ENCODE measurements around the gene CCNL1.
"Not testable (repeated sequence)": the region's sequence is repeated elsewhere in the genome, so short reads cannot be mapped to it uniquely, and the experiment has no call there.

The CCNL1 gene

GRCh38 chr3:157159762-157160657, at the start of gene CCNL1:
Gene CCNL1 (minus strand): TSS chr3:157160147. CDS start chr3:157160094, 53 bp downstream.
- DNase-seq = peak; percentile 98

GRCh38 chr3:157204880-157205279, 44.9 kb upstream of the CCNL1 start:
- no peak for DNase-seq

GRCh38 chr3:157204431-157204830, 44.5 kb upstream of the CCNL1 start:
- DNase-seq = no peak

GRCh38 chr3:157201648-157202278, 41.8 kb upstream of the CCNL1 start:
- DNase-seq = no peak

GRCh38 chr3:157199841-157200240, 39.9 kb upstream of the CCNL1 start:
- DNase-seq = no peak

- no peak for DNase-seq
These were observed 36.0 kb upstream of the CCNL1 start for GRCh38 chr3:157195965-157196364.

- DNase-seq = not testable (repeated sequence)
These were observed 31.2 kb upstream of the CCNL1 start for GRCh38 chr3:157191149-157191548.

GRCh38 chr3:157190380-157190872, 30.5 kb upstream of the CCNL1 start:
- DNase-seq = no peak

GRCh38 chr3:157188391-157188790, 28.4 kb upstream of the CCNL1 start:
- no peak for DNase-seq

GRCh38 chr3:157182879-157183278, 22.9 kb upstream of the CCNL1 start:
- no peak for DNase-seq

GRCh38 chr3:157180262-157180661, 20.3 kb upstream of the CCNL1 start:
- no peak for DNase-seq

GRCh38 chr3:157179365-157179803, 19.4 kb upstream of the CCNL1 start:
- no peak for DNase-seq

- DNase-seq = not testable (repeated sequence)
These were observed 18.8 kb upstream of the CCNL1 start for GRCh38 chr3:157178503-157179364.

GRCh38 chr3:157177801-157178453, 18.0 kb upstream of the CCNL1 start:
- not testable (repeated sequence) for DNase-seq

- no peak for DNase-seq
These were observed 17.0 kb upstream of the CCNL1 start for GRCh38 chr3:157176934-157177333.

- DNase-seq = peak; percentile 67
These were observed 16.0 kb upstream of the CCNL1 start for GRCh38 chr3:157175691-157176507.

GRCh38 chr3:157174649-157175498, 14.9 kb upstream of the CCNL1 start:
- peak; percentile 99 for DNase-seq

- DNase-seq = no peak
These were observed 14.3 kb upstream of the CCNL1 start for GRCh38 chr3:157174290-157174648.

- DNase-seq = not testable (repeated sequence)
These were observed 13.4 kb upstream of the CCNL1 start for GRCh38 chr3:157173343-157173742.

- DNase-seq = no peak
These were observed 12.8 kb upstream of the CCNL1 start for GRCh38 chr3:157172746-157173145.

GRCh38 chr3:157170861-157171260, 10.9 kb upstream of the CCNL1 start:
- DNase-seq = no peak

Data from right forelimb (tissue), 1 donor.